ENCODE results near the gene SLC35B3.

- no peak for TF ChIP-seq CTCF (IDR thresholded peaks at IDR 0.05; ENCODE audit: extremely low read depth in 1 of 2, insufficient read depth in 1 of 2, low read depth in 1 of 2, low read length in 2 of 2)
- no peak for TF ChIP-seq POLR2AphosphoS5 (IDR thresholded peaks at IDR 0.05; ENCODE audit: insufficient read depth, low read depth, low read length)
- TF ChIP-seq POLR2A (IDR thresholded peaks at IDR 0.05; ENCODE audit: low read depth, low read length): no peak
- no peak for TF ChIP-seq EZH2 (IDR thresholded peaks at IDR 0.05; ENCODE audit: borderline replicate concordance, low read depth, low read length, severe bottlenecking)
These were observed 462 bp upstream of the SLC35B3 start for GRCh38 chr6:8435845-8436168.

Data from endothelial cell of umbilical vein (primary cell).